Lower leg skin (tissue), 3 donors: ENCODE data around the gene MSTN.

Experiments
- POLR2A ChIP-seq, 2 donors: fragments of 450-650 bp; IDR thresholded peaks; one replicate each; pipeline ENCODE4 v1.6.1; 2016 to 2017; ENCODE audit warnings: antibody characterized with exemption in 2 of 2, mild to moderate bottlenecking in 1 of 2, moderate library complexity in 1 of 2
- TF ChIP-seq, protein P1 (sequence below), 3 donors: fragments of 450-650 bp; IDR thresholded peaks; one replicate each; pipeline ENCODE4 v1.5.1; 2016; ENCODE audit warnings: antibody characterized with exemption in 3 of 3, mild to moderate bottlenecking in 3 of 3, moderate library complexity in 2 of 3

DNA sequence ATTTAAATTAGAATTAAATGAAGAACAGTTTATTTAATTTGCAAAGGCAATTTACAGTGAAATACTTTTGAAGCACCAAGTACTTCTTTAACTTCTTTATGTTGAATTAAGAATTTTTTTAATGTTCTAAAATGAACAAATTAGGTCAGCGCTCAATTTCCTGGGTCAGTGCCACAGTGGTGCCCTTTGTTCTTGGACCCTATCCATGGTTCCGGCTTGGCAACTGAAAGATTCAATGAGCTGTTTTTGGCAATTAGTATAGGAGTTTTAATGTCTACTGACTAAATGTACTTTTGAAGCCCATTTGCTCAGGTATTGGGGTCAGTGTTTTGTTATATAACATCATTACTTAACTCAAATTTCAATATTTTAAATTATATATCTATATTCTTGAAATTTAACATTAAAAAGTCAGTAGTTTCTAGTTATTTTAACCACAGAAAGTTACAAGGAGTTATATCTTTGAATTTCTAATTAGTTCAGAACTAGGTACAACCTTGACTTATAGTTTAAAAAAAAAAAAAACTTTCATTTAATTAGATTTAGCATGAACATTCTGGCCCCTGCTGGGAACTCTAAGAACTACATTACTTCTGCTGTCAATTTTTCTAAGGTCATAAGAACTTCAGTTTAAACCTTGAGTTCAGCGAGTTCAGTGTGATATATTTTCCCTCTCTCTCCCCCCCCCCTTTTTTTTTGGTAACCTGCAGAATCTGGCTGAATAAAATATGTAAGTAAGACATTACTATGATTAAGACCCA is 7.6 kb upstream of the MSTN start:
- TF ChIP-seq, protein P1, sequence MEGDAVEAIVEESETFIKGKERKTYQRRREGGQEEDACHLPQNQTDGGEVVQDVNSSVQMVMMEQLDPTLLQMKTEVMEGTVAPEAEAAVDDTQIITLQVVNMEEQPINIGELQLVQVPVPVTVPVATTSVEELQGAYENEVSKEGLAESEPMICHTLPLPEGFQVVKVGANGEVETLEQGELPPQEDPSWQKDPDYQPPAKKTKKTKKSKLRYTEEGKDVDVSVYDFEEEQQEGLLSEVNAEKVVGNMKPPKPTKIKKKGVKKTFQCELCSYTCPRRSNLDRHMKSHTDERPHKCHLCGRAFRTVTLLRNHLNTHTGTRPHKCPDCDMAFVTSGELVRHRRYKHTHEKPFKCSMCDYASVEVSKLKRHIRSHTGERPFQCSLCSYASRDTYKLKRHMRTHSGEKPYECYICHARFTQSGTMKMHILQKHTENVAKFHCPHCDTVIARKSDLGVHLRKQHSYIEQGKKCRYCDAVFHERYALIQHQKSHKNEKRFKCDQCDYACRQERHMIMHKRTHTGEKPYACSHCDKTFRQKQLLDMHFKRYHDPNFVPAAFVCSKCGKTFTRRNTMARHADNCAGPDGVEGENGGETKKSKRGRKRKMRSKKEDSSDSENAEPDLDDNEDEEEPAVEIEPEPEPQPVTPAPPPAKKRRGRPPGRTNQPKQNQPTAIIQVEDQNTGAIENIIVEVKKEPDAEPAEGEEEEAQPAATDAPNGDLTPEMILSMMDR (IDR thresholded peaks at IDR 0.05), result no peak
- TF ChIP-seq POLR2A (IDR thresholded peaks at IDR 0.05), result no peak
